GM19043 (cell line): ENCODE data around the gene ELANE.
"Not testable (repeated sequence)": the region's sequence is repeated elsewhere in the genome, so short reads cannot be mapped to it uniquely, and the experiment has no call there.

ENCODE experiments used
- ATAC-seq: cut with Tn5 transposase; IDR thresholded peaks from one replicate; pipeline ENCODE4 v1.9.1; 2021; ENCODE audit warnings: low read depth; ENCODE audit not compliant: unreplicated experiment

ELANE gene

DNA sequence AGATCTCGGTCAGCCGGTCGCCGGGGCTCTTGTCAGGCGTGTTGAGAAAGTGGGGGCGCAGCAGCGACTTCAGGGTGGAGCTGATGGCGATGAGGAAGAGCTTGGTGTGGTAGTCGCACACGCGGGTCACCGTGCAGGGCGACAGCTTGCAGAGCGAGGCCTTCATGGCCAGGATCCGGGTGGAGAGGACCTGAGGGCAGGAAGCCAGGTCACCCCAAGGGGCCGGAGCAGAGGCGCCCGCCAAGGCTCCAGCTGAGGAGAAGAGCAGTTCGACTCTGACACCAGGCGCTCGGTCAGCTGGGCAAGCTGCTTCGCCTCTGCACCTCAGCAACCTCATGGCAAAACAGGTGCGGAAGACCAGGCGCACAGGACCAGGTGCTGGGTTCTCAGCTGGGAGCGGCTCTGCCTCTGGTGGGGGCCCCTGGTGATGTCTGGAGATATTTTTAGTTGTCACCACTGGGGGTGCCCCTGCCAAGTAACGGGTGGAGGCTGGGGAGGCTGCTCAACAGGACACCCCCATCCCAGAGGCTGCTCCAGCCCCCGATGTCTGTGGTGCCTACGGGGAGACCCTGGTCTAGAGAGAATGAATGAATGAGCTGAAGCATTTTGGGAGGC is 23.3 kb downstream of the ELANE start:
- no peak for ATAC-seq

- ATAC-seq, result no peak
These were observed 24.0 kb downstream of the ELANE start for GRCh38 chr19:876089-876488.

- no peak for ATAC-seq
These were observed 24.7 kb downstream of the ELANE start for GRCh38 chr19:876780-877314.

DNA sequence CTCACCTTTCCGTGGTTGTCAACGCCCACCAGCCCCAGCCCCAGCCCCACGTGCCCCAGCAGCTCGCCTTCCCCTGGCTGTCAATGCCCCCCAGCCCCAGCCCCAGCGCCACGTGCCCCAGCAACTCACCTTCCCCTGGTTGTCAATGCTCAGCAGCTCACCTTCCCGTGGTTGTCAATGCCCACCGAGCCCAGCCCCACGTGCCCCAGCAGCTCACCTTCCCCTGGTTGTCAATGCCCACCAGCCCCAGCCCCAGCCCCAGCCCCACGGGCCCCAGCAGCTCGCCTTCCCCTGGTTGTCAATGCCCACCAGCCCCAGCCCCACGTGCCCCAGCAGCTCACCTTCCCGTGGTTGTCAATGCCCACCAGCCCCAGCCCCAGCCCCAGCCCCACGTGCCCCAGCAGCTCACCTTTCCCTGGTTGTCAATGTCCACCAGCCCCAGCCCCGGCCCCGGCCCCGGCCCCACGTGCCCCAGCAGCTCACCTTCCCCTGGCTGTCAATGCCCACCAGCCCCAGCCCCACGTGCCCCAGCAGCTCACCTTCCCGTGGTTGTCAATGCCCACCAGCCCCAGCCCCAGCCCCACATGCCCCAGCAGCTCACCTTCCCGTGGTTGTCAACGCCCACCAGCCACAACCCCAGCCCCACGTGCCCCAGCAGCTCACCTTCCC is 26.0 kb downstream of the ELANE start:
- not testable (repeated sequence) for ATAC-seq

DNA sequence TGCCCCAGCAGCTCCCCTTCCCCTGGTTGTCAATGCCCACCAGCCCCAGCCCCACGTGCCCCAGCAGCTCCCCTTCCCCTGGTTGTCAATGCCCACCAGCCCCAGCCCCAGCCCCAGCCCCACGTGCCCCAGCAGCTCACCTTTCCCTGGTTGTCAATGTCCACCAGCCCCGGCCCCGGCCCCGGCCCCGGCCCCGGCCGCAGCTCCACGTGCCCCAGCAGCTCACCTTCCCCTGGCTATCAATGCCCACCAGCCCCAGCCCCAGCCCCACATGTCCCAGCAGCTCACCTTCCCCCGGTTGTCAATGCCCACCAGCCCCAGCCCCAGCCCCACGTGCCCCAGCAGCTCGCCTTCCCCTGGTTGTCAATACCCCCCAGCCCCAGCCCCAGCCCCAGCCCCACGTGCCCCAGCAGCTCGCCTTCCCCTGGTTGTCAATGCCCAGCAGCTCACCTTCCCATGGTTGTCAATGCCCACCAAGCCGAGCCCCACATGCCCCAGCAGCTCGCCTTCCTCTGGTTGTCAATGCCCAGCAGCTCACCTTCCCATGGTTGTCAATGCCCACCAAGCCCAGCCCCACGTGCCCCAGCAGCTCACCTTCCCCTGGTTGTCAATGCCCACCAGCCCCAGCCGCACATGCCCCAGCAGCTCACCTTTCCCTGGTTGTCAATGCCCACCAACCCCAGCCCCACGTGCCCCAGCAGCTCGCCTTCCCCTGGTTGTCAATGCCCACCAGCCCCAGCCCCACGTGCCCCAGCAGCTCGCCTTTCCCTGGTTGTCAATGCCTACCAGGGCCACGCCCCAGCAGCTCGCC is 26.9 kb downstream of the ELANE start:
- ATAC-seq, result not testable (repeated sequence)

GRCh38 chr19:879711-880438 is 27.8 kb downstream of the ELANE start:
- ATAC-seq, result no peak

DNA sequence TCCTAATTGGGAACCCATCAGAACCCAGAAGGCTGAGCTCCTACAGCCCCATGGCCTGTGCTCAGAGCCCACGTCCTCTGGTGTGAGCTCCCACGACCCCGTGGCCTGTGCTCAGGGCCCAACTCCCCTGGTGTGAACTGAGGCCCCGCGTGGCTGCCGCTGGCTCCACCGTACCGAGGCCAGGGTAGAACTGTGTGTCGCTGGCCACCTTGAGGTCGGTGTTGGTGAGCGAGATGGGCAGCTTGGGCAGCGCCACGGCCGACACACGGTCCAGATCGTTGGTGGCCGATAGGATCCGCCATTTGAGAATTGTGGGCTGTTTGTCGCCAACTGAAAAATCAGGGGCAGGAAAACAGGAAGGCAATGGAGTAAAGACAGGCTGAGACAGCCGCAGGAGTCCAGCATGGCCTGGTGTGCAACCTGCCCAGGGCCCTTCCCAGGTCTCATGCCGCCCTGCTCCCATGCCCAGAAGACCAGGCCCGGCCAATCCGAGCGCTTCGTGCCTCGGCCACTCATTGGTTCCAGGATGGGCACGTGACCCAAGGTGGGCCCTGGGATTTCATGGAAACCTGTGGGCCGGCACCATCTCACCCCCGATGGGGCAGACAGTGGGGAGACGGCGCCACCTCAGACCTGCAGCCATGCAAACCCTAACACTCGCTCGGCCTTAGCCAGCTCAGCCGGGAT is 29.4 kb downstream of the ELANE start:
- no peak for ATAC-seq

DNA sequence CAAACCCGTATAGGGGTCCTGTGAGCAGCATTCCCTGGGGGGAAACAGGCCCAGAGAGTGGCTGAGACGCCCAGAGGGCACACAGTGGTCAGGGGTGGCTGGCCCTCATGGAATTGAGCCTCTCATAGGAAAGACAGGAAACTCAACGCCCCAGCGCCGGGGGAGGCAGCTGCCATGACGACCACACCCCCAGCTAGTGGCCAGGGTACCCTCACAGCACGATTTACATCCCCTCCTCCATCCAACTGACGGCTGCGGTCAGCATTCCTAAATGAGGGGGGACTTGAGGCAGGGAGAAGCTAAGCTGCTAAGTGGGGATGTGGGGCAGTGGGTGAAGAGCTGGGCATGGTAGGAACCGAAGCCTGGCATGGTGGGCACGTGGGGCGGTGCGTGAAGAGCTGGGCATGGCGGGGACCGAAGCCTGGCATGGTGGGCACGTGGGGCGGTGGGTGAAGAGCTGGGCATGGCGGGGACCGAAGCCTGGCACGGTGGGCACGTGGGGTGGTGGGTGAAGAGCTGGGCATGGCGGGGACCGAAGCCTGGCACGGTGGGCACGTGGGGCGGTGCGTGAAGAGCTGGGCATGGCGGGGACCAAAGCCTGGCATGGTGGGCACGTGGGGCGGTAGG is 30.9 kb downstream of the ELANE start:
- ATAC-seq, result no peak

GRCh38 chr19:883661-884211 is 31.6 kb downstream of the ELANE start:
- no peak for ATAC-seq

DNA sequence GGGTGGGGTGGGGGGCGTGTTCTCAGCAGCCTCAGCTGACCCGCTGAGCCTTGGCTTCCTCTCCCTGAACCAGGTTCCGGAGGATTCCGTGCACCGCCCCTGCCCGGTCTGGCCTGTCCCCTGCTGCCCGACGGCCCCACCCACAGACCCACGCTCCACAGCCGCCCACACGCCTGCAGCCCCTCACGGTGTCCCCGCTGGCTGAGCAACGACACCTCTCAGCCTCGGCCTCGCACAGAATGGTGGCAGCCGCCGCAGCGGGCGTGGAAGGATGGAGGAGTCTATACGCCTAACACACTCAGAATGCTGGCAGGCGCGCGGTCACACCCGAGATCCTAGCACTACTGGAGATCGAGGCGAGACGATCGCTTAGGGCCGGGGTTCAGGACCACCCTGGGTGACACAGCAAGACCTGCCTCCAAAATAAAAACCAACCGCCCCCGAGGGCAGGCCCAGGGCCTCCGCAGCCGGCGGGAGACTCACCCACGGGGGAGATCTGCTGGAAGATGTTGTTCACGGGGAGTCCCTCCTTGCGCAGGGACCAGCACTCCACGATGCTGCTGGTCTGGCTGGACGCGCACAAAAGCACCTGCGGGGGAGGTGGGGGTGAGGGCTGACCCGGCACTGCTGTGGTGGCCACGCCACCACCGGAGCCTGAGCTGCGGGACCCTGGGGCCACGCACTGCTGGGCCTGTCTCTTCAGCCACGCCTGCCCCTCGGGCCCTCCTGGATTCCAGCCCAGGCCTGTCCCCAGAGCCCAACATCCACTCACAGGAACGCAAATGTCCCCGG is 32.5 kb downstream of the ELANE start:
- no peak for ATAC-seq

GRCh38 chr19:885536-886224 is 33.6 kb downstream of the ELANE start:
- ATAC-seq, result no peak

DNA sequence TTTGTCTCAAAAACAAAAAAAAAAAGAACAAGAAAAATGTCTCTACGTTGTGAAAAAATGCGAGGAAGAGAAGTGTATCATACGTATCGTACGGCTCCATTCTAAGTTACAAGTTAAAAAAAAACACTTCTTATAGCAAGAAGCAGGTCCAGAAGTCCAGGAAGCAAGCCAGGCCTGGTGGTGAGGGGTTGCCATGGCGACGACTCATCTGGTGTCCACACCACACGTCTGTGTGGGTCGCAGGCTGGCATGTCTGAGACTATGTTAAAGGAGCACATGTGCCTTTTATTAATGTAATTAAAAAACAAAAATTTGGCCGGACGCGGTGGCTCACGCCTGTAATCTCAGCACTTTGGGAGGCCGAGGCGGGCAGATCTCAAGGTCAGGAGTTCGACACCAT is 35.0 kb downstream of the ELANE start:
- no peak for ATAC-seq

DNA sequence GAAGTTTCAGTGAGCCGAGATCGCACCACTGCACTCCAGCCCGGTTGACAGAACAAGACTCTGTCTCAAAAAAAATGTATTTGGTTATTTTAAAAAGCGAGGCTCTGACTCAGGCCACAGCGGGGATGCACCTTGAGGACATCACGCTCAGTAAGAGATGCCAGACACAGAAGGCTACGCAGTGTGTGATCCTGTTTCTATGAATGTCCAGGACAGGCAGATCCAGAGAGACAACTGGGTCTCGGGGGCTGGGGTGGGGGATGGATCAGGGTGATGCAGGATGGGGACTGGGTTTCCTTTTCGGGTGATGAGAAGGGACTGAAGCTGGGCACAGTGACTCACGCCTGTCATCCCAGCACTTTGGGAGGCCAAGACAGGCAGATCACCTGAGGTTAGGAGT is 35.5 kb downstream of the ELANE start:
- ATAC-seq, result no peak

- ATAC-seq, result no peak
These were observed 36.7 kb downstream of the ELANE start for GRCh38 chr19:888581-889385.

- ATAC-seq, result no peak
These were observed 37.7 kb downstream of the ELANE start for GRCh38 chr19:889662-890295.

DNA sequence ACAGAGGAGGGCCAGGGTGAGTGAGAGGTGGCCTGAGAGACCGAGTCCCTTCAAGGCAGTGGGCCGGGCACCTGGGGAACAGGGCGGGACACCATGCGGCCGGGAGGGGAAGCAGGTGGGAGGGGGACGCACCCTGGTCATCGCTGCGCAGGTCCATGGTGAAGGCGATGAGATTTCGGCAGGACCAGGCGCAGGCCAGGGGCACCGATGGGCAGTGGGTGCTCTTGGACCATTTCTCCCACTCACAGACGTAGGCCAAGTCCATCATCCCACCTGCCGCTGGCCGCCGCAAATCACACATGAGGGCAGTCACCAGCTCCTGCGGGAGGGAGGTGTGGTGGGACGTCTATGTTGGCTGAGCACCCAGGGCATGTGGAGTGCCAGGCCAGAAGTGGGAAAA is 38.7 kb downstream of the ELANE start:
- no peak for ATAC-seq
